OCI-LY3 (cell line): ENCODE results near the gene XKR7.
"Not testable (repeated sequence)": the region's sequence is repeated elsewhere in the genome, so short reads cannot be mapped to it uniquely, and the experiment has no call there.

Experiments used
- H2AFZ ChIP-seq: fragments of 200-600, 300-600 bp; shearing (Covaris generic); 2 replicates; pipeline ENCODE4 v1.6.0; 2014; ENCODE audit warnings: antibody characterized with exemption, low read depth, low read length
- H3K27ac ChIP-seq: fragments of 200-600, 300-600 bp; sonication (generic); 2 replicates; pipeline ENCODE4 v1.5.1; 2014; ENCODE audit warnings: mild to moderate bottlenecking, low read length, moderate library complexity, mixed read lengths
- H3K27me3 ChIP-seq: fragments of 200-600, 300-600 bp; sonication (generic); 2 replicates; pipeline ENCODE4 v1.6.1; 2014; ENCODE audit warnings: low read depth, low read length, mixed read lengths
- H3K36me3 ChIP-seq: fragments of 200-600, 300-600 bp; sonication (generic); replicated peaks from 2 replicates; pipeline ENCODE3; 2014; ENCODE audit warnings: low read depth, low read length, mixed read lengths
- H3K4me1 ChIP-seq: fragments of 300-600, 200-600 bp; sonication (generic); 2 replicates; pipeline ENCODE4 v1.6.1; 2014; ENCODE audit warnings: low read length, mixed read lengths
- H3K4me2 ChIP-seq: fragments of 200-600, 300-600 bp; sonication (generic); 2 replicates; pipeline ENCODE4 v1.6.1; 2014; ENCODE audit warnings: low read length, mixed read lengths
- H3K4me3 ChIP-seq: fragments of 300-600, 200-600 bp; sonication (generic); 2 replicates; pipeline ENCODE4 v1.5.1; 2014; ENCODE audit warnings: antibody characterized with exemption, mild to moderate bottlenecking, low read length, moderate library complexity
- H3K79me2 ChIP-seq: fragments of 300-600, 200-600 bp; shearing (Covaris generic); 2 replicates; pipeline ENCODE4 v1.6.1; 2014; ENCODE audit warnings: mild to moderate bottlenecking, low read length, mixed read lengths
- H3K9ac ChIP-seq: fragments of 300-600, 200-600 bp; shearing (Covaris generic); 2 replicates; pipeline ENCODE4 v1.6.0; 2014; ENCODE audit warnings: mild to moderate bottlenecking, low read length, moderate library complexity
- H3K9me3 ChIP-seq: fragments of 200-600, 300-600 bp; shearing (Covaris generic); 2 replicates; pipeline ENCODE4 v1.6.1; 2014; ENCODE audit warnings: low read length, mixed read lengths; ENCODE audit not compliant: insufficient read depth
- H4K20me1 ChIP-seq: fragments of 200-600, 300-600 bp; sonication (generic); 2 replicates; pipeline ENCODE4 v1.6.1; 2016; ENCODE audit warnings: low read length, mixed read lengths; ENCODE audit not compliant: insufficient read depth
- CTCF ChIP-seq: fragments of 200-600, 300-600 bp; sonication (generic); IDR thresholded peaks from 2 replicates; pipeline ENCODE4 v1.5.1; 2014; ENCODE audit warnings: antibody characterized with exemption, low read length, low read depth
- EZH2phosphoT487 ChIP-seq: fragments of 200-600 bp; shearing (Covaris generic); IDR thresholded peaks from 2 replicates; pipeline ENCODE4 v1.6.1; 2018; ENCODE audit warnings: antibody characterized with exemption, mixed run types, low read depth

XKR7 gene

GRCh38 chr20:31967830-31968249, at the start of gene XKR7:
Gene XKR7 (plus strand): TSS chr20:31968151. CDS start chr20:31968176, 25 bp downstream.
- Histone ChIP-seq H3K79me2 (no peaks in the 10 kb centered on the region), H3K9me3 (no peaks in the 10 kb centered on the region), H4K20me1 (peaks cover 15% of the 10 kb centered on the region), H3K27ac (no peak within 1 kb of the TSS), H3K4me3 (peak within 1 kb of the TSS; percentile 78), H2AFZ (no peak within 1 kb of the TSS), H3K4me2 (peak within 1 kb of the TSS; percentile 85), H3K27me3 (peaks cover 68% of the 10 kb centered on the region), H3K36me3 (no peaks in the 10 kb centered on the region), H3K9ac (no peak within 1 kb of the TSS), H3K4me1 (no peaks in the 10 kb centered on the region)
- TF ChIP-seq EZH2phosphoT487 = no peak
- no peak for TF ChIP-seq CTCF

GRCh38 chr20:31918466-31919105, 49.4 kb upstream of the XKR7 start:
- H3K27ac ChIP-seq = peak overlapping the region; percentile 26
- H3K9ac ChIP-seq = no peak overlapping the region
- H2AFZ ChIP-seq = peak overlapping the region; percentile 68
- no peak for TF ChIP-seq CTCF
- no peak for TF ChIP-seq EZH2phosphoT487
- no peaks in the 10 kb centered on the region for H4K20me1 ChIP-seq
- no peaks in the 10 kb centered on the region for H3K36me3 ChIP-seq
- H3K9me3 ChIP-seq = no peaks in the 10 kb centered on the region
- peak overlapping the region; percentile 39 for H3K4me3 ChIP-seq
- no peaks in the 10 kb centered on the region for H3K79me2 ChIP-seq
- no peaks in the 10 kb centered on the region for H3K27me3 ChIP-seq
- peaks cover 36% of the 10 kb centered on the region for H3K4me1 ChIP-seq
- H3K4me2 ChIP-seq = peak overlapping the region; percentile 64

- no peaks in the 10 kb centered on the region for H3K79me2 ChIP-seq
- H3K27me3 ChIP-seq = no peaks in the 10 kb centered on the region
- no peaks in the 10 kb centered on the region for H4K20me1 ChIP-seq
- no peak overlapping the region for H2AFZ ChIP-seq
- peaks cover 45% of the 10 kb centered on the region for H3K4me1 ChIP-seq
- H3K4me2 ChIP-seq = no peak overlapping the region
- no peak overlapping the region for H3K9ac ChIP-seq
- H3K4me3 ChIP-seq = no peak overlapping the region
- no peaks in the 10 kb centered on the region for H3K36me3 ChIP-seq
- TF ChIP-seq CTCF (no peak), EZH2phosphoT487 (no peak)
- H3K9me3 ChIP-seq = no peaks in the 10 kb centered on the region
- H3K27ac ChIP-seq = no peak overlapping the region
These were observed 48.4 kb upstream of the XKR7 start for GRCh38 chr20:31919410-31920155.

GRCh38 chr20:31920275-31920855, 47.6 kb upstream of the XKR7 start:
- Histone ChIP-seq H2AFZ (no peak overlapping the region), H3K4me3 (no peak overlapping the region), H3K9ac (no peak overlapping the region), H3K4me1 (peaks cover 45% of the 10 kb centered on the region), H3K27me3 (no peaks in the 10 kb centered on the region), H3K4me2 (no peak overlapping the region), H3K79me2 (no peaks in the 10 kb centered on the region), H4K20me1 (no peaks in the 10 kb centered on the region), H3K36me3 (no peaks in the 10 kb centered on the region), H3K27ac (no peak overlapping the region), H3K9me3 (no peaks in the 10 kb centered on the region)
- TF ChIP-seq CTCF = no peak
- no peak for TF ChIP-seq EZH2phosphoT487

GRCh38 chr20:31921480-31921879, 46.5 kb upstream of the XKR7 start:
- H4K20me1 ChIP-seq, H3K79me2 ChIP-seq, H2AFZ ChIP-seq, H3K9me3 ChIP-seq, H3K4me2 ChIP-seq, H3K4me3 ChIP-seq, H3K27ac ChIP-seq, H3K9ac ChIP-seq, H3K36me3 ChIP-seq, H3K27me3 ChIP-seq: not testable (repeated sequence)
- H3K4me1 ChIP-seq = peaks cover 40% of the 10 kb centered on the region
